GM18511 (cell line): ENCODE results near the gene NFATC1.

Experiments
- ATAC-seq: cut with Tn5 transposase; IDR thresholded peaks from one replicate; pipeline ENCODE4 v1.9.1; 2021; ENCODE audit warnings: mild to moderate bottlenecking, moderate library complexity; ENCODE audit not compliant: unreplicated experiment

The NFATC1 gene

DNA sequence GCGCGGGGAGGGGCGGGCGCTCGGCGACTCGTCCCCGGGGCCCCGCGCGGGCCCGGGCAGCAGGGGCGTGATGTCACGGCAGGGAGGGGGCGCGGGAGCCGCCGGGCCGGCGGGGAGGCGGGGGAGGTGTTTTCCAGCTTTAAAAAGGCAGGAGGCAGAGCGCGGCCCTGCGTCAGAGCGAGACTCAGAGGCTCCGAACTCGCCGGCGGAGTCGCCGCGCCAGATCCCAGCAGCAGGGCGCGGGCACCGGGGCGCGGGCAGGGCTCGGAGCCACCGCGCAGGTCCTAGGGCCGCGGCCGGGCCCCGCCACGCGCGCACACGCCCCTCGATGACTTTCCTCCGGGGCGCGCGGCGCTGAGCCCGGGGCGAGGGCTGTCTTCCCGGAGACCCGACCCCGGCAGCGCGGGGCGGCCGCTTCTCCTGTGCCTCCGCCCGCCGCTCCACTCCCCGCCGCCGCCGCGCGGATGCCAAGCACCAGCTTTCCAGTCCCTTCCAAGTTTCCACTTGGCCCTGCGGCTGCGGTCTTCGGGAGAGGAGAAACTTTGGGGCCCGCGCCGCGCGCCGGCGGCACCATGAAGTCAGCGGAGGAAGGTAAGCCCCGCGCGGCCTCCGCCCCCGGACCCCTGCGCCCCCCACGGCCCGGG lies at the start of gene NFATC1:
TSS of gene NFATC1 (plus strand) at position 170 of the 644 bp plus-strand sequence. CDS start at position 465, 295 bp downstream.
- ATAC-seq: peak; percentile 18

- no peak for ATAC-seq
Observed at GRCh38 chr18:79345981-79346380, 49.7 kb upstream of the NFATC1 start.

- ATAC-seq: no peak
Observed at GRCh38 chr18:79348066-79348465, 47.7 kb upstream of the NFATC1 start.

DNA sequence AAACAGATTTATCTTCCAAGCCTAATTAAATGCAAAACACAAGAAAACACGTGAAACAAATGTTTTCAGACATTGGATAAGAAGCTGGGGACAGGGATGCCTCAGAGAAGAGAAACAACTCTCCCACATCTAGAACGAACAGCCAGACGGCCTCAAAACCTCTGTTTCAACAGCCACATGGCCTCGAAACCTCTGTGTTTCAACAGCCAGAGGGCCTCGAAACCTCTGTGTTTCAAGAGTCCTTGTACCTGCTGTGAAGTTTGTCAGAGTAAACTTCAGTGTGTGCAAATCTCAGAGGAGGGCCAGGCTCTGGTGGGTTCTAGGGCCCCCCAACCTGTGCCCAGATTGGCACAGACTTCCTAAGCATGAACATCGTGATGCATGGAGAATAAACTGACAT lies 43.3 kb upstream of the NFATC1 start:
- ATAC-seq: no peak

DNA sequence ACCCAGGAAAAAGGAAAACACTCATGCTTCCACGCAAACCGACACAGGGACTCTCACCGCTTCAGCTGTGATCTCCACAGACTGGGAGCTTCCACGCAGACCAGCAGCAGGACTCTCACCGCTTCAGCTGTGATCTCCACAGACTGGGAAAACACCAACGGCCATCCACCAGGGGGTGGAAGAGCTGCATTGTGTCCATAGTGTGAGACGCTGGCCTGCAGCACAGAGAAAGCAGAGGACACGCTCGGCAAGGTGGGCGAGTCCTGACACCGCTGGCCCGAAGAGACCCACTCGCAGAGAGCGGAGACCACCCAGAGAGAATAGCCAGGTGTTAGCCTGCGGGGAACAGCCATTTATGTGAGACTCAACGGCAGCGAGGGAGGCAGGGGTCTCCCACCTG lies 42.5 kb upstream of the NFATC1 start:
- no peak for ATAC-seq

DNA sequence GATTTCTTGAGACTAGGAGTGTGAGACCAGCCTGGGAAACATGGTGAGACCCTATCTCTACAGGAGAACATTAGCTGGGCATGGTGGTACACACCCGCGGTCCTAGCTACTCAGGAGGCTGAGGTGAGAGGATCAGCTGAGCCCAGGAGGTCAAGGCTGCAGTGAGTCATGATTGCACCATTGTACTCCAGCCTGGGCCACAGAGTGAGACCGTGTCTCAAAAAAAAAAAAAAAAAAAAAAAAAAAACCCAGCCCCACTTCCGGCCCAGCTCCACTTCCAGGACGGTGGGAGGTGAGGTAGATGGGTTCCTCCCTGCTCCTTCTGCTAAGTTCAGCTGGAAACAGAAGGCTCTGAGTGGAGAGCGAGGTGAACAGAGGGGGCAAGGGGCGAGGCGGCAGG lies 41.4 kb upstream of the NFATC1 start:
- ATAC-seq: no peak

DNA sequence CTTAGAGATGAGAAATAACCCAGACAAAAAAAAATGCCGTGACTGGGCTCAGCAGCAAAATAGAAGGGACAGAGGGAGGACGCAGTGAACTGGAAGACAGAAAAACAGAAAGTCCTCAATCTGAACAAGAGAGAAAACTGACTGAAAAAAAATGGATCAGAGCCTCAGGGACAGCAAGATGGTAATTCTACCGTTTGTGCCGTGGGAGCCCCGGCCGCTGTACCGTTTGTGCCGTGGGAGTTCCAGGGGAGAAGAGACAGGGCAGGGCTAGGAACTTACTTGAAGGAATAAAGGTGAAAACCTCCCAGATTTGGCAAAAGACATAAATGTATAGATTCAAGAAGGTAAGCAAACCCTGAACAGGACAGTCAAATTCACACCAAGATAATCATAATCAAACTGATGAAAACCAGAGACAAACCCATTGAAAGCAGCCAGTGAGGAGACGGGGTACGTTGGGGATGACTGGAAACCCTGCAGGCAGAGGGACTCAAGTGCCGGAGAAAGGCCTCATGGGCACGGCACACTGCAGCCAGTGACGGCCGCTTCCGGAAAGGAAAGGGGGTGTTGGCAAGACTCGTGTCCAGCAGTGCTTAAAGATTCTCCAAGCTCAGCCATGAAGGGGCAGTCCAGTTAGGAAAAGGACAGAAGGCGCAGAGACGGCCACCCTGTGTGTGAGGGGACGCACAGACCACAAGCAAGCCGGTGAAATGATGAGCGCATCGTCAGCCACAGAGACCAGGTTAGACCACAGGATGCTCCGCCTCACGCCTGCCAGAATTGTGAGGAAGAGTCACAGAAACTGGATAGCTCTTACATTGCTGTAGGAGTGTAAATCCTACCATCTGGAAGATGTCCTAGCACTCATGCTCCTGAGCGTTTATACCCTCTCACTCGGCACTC lies 40.0 kb upstream of the NFATC1 start:
- peak; percentile 27 for ATAC-seq

DNA sequence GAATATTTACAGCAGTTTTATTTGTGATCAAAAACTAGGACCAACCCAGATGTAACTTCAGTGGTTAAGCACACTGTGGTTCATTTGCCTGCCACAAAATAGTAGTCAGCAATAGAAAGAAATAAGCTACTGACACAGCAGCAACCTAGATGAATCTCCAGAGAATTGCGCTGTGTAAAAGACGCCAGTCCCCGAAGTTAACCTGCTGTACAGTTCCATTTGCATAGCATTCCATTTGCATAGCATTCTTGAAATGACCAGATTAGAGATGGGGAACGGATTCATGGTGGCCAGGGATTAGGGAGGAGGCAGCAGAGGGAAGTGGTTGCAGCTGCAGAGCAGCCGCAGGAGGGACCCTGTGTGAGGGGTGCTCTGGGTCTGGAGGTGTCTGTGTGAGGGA lies 39.3 kb upstream of the NFATC1 start:
- peak; percentile 95 for ATAC-seq

- no peak for ATAC-seq
Observed at GRCh38 chr18:79360933-79361332, 34.8 kb upstream of the NFATC1 start.

DNA sequence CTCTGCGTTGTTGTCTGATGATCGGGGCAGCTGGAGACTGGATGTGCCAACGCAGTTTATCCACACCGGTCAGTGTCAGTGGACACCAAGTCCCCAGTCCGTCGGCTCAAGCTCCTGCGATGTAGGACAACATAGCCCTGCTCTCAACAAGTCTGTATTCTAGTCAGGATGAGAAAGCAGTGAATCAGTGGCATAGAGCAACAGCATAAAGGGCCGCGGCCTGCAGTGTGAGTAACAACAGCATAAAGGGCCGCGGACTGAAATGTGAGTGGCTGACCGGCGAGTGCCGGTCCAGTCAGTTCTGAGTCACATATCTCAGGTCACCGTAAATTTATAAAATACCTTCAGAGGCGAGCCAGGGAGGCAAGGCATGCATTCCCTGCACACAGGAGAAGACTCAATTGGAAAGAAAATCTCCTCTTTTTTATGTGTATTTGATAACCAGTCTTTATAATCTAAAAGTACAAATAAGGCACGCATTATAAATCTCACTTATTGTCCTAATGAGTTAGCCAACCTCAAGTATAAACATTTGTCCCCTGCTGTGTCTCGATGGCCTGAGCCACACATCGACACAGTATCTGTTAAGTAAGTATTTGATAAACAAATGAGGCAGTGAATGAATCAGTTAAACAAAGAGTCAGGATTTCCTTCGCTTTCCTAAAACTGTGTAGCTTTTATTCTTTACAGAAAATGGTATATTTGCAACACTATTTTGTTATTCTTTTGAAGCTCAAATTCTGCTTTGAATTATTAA lies 33.8 kb upstream of the NFATC1 start:
- no peak for ATAC-seq

GRCh38 chr18:79365701-79366100 lies 30.0 kb upstream of the NFATC1 start:
- no peak for ATAC-seq

GRCh38 chr18:79366177-79367094 lies 29.3 kb upstream of the NFATC1 start:
- ATAC-seq: no peak

- no peak for ATAC-seq
Observed at GRCh38 chr18:79367480-79367879, 28.2 kb upstream of the NFATC1 start.

- no peak for ATAC-seq
Observed at GRCh38 chr18:79367989-79368388, 27.7 kb upstream of the NFATC1 start.

- no peak for ATAC-seq
Observed at GRCh38 chr18:79368681-79369080, 27.0 kb upstream of the NFATC1 start.

GRCh38 chr18:79371561-79372121 lies 24.1 kb upstream of the NFATC1 start:
- no peak for ATAC-seq

DNA sequence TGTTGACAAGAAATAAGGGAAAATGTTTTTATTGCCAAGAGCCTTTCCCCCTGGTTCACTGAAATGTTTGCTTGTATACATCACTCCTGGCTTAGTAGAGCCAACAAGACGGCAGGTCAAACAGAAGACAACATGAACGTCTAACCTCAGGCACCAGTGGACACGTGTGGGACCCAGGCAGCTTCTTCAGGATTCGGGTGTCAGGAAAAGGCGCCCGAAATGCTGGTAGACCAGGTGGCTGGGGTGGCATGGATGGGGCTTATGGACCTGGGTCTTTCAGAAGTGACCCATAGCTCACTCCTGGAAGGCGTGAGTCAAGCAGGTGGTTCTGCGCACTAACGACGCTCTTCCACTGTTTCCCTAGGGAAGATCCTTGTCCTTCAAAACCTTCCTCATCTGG lies 23.3 kb upstream of the NFATC1 start:
- no peak for ATAC-seq

DNA sequence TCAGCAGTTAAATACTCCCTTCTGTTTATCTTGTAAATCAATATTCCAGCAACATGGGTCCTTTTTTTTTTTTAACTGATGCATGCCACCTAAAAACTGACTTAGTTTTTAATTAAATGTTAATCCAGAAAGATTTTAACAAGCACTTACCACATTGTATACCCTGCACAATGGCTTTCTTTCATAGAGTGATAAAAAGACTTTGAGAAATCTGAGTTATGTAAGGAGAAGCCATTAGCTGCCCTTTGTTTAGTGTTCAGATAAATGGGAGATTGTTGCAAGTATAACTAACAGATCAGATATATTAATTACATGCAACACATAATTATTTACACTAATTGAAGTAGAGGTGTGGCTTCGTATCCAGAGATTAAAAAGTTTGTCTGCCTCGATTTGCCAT lies 22.7 kb upstream of the NFATC1 start:
- ATAC-seq: no peak

GRCh38 chr18:79373736-79374135 lies 22.0 kb upstream of the NFATC1 start:
- ATAC-seq: no peak
